NCI-H345 treated with DMSO at 0.1 percent for 48 hours (cell line): ENCODE data around the gene TNFAIP8L3.
"Not testable (repeated sequence)": the region's sequence is repeated elsewhere in the genome, so short reads cannot be mapped to it uniquely, and the experiment has no call there.

Source experiments
- DNase-seq: peaks from one replicate; lab custom pipeline; 2025; ENCODE audit not compliant: unreplicated experiment; lab: John Stamatoyannopoulos, UW

Gene TNFAIP8L3

GRCh38 chr15:51062736-51063135 is 32.0 kb downstream of the TNFAIP8L3 start:
- DNase-seq, result no peak

GRCh38 chr15:51060030-51060673 is 34.6 kb downstream of the TNFAIP8L3 start:
- no peak for DNase-seq

GRCh38 chr15:51054535-51054934 is 40.2 kb downstream of the TNFAIP8L3 start:
- no peak for DNase-seq

GRCh38 chr15:51053571-51053970 is 41.1 kb downstream of the TNFAIP8L3 start:
- DNase-seq, result no peak

- DNase-seq, result no peak
These were observed 42.9 kb downstream of the TNFAIP8L3 start for GRCh38 chr15:51051776-51052175.

GRCh38 chr15:51049081-51049480 is 45.6 kb downstream of the TNFAIP8L3 start:
- DNase-seq, result no peak

- DNase-seq, result no peak
These were observed 46.4 kb downstream of the TNFAIP8L3 start for GRCh38 chr15:51048308-51048707.

GRCh38 chr15:51046799-51047449 is 47.8 kb downstream of the TNFAIP8L3 start:
- no peak for DNase-seq

- DNase-seq, result no peak
These were observed 48.7 kb downstream of the TNFAIP8L3 start for GRCh38 chr15:51046016-51046415.

GRCh38 chr15:51044037-51044727 is 50.5 kb downstream of the TNFAIP8L3 start:
- no peak for DNase-seq

- DNase-seq, result no peak
These were observed 55.8 kb downstream of the TNFAIP8L3 start for GRCh38 chr15:51038974-51039319.

GRCh38 chr15:51038162-51038973 is 56.3 kb downstream of the TNFAIP8L3 start:
- DNase-seq, result peak; percentile 6

- not testable (repeated sequence) for DNase-seq
These were observed 57.2 kb downstream of the TNFAIP8L3 start for GRCh38 chr15:51037474-51037873.

GRCh38 chr15:51030649-51031316 is 63.9 kb downstream of the TNFAIP8L3 start:
- no peak for DNase-seq

- DNase-seq, result no peak
These were observed 69.3 kb downstream of the TNFAIP8L3 start for GRCh38 chr15:51025454-51025846.

- DNase-seq, result no peak
These were observed 69.8 kb downstream of the TNFAIP8L3 start for GRCh38 chr15:51024735-51025453.

- DNase-seq, result no peak
These were observed 71.2 kb downstream of the TNFAIP8L3 start for GRCh38 chr15:51023499-51023898.

- no peak for DNase-seq
These were observed 72.5 kb downstream of the TNFAIP8L3 start for GRCh38 chr15:51022206-51022605.

GRCh38 chr15:51016615-51017014 is 78.1 kb downstream of the TNFAIP8L3 start:
- no peak for DNase-seq

GRCh38 chr15:51011212-51011611 is 83.5 kb downstream of the TNFAIP8L3 start:
- DNase-seq, result no peak
